Panc1 (cell line): ENCODE data around the gene THPO. TPM values are rescaled to one million over a fixed set of nuclear protein-coding genes. Genes with fewer than 3 reads are reported as not detected.

Experiments
- ATAC-seq: fragments of 200-7000 bp; cut with Tn5 transposase; 2 replicates; pipeline ENCODE4 v1.9.1; 2020; ENCODE audit warnings: mild to moderate bottlenecking, moderate library complexity
- BruUV-seq: library from RNA; stranded (reverse); fragments of 400-500 nt; replicated peaks from 2 replicates; lab custom pipeline; 2021; lab: Mats Ljungman, UMichigan
- CTCF ChIA-PET: fragments of 300-600 bp; sonication (Branson Sonifier 250); formaldehyde crosslinking; loops from one replicate; lab custom pipeline; 2022; ENCODE audit warnings: antibody characterized with exemption; lab: Charles Lee
- POLR2A ChIA-PET: fragments of 300-600 bp; sonication (Branson Sonifier 250); formaldehyde crosslinking; loops from one replicate; lab custom pipeline; 2022; ENCODE audit warnings: antibody characterized with exemption; lab: Charles Lee
- DNase-seq: peaks from one replicate; pipeline ENCODE4 v3.0.0-alpha.2; 2010; ENCODE audit warnings: low read depth, low spot score
- H3K27ac ChIP-seq: 2 replicates; pipeline ENCODE4 v1.5.1; 2011; ENCODE audit warnings: mild to moderate bottlenecking, low read length, inconsistent platforms
- H3K27me3 ChIP-seq: fragments of 200-500 bp; sonication (Bioruptor generic); 2 replicates; pipeline ENCODE4 v1.6.0; 2014; ENCODE audit warnings: low read length, inconsistent platforms; ENCODE audit not compliant: control insufficient read depth, insufficient read depth
- H3K36me3 ChIP-seq: fragments of 200-500 bp; sonication (Bioruptor generic); 2 replicates; pipeline ENCODE4 v1.5.1; 2014; ENCODE audit warnings: inconsistent platforms, mild to moderate bottlenecking, low read length, moderate library complexity; ENCODE audit not compliant: control insufficient read depth, insufficient read depth
- H3K4me1 ChIP-seq: 2 replicates; pipeline ENCODE4 v1.5.1; 2011; ENCODE audit warnings: inconsistent platforms, mild to moderate bottlenecking, low read length, moderate library complexity; ENCODE audit not compliant: control insufficient read depth, insufficient read depth
- H3K4me3 ChIP-seq, 2 experiments: 2 replicates each; pipeline ENCODE4 v1.5.1; 2011 to 2012; ENCODE audit warnings: low read depth in 2 of 2, low read length in 2 of 2, mild to moderate bottlenecking in 2 of 2, inconsistent platforms in 1 of 2, moderate library complexity in 1 of 2
- H3K9me3 ChIP-seq: fragments of 200-500 bp; sonication (Bioruptor generic); 2 replicates; pipeline ENCODE4 v1.5.1; 2014; ENCODE audit warnings: low read depth, mild to moderate bottlenecking, inconsistent platforms, low read length, moderate library complexity; ENCODE audit not compliant: control insufficient read depth, insufficient read depth
- CTCF ChIP-seq: fragments of 450-650 bp; IDR thresholded peaks from 2 replicates; pipeline ENCODE4 v1.5.1; 2017; ENCODE audit warnings: mild to moderate bottlenecking
- POLR2AphosphoS5 ChIP-seq: IDR thresholded peaks from 2 replicates; pipeline ENCODE4 v1.6.1; 2012; ENCODE audit warnings: mild to moderate bottlenecking, low read depth, low read length, moderate library complexity
- REST ChIP-seq, 2 experiments: IDR thresholded peaks; 2 replicates each; pipeline ENCODE4 v1.6.1; 2011 to 2012; ENCODE audit warnings: low read depth in 2 of 2, control low read depth in 1 of 2, low read length in 1 of 2, mild to moderate bottlenecking in 1 of 2, moderate library complexity in 1 of 2; ENCODE audit not compliant: insufficient read depth in 1 of 2
- SIN3A ChIP-seq: IDR thresholded peaks from 2 replicates; pipeline ENCODE4 v1.6.1; 2012; ENCODE audit warnings: low read depth, mild to moderate bottlenecking, low read length, moderate library complexity, borderline replicate concordance; ENCODE audit not compliant: insufficient read depth
- TCF7L2 ChIP-seq: IDR thresholded peaks from 2 replicates; pipeline ENCODE4 v1.6.1; 2011; ENCODE audit warnings: mild to moderate bottlenecking, low read depth, low read length, inconsistent platforms
- in situ Hi-C: cut with HindIII; loops from 2 replicates; pipeline ENCODE4 v1.10.0; 2016; ENCODE audit warnings: low sequenced_read_pairs, low pct_unique_long_range_greater_than_20kb
- intact Hi-C: fragments of 100-400 bp; cut with micrococcal nuclease; formaldehyde crosslinking; loops from one replicate; pipeline ENCODE4 v1.10.0; 2022; ENCODE audit not compliant: unreplicated experiment
- total RNA-seq: library from RNA; stranded (reverse); gene quantifications from one replicate; pipeline ENCODE4 v1.2.1, GENCODE V29; 2021; ENCODE audit not compliant: unreplicated experiment

Gene THPO
- total RNA-seq, 1 experiment from 2014 or later: not detected

GRCh38 chr3:184337399-184337714 is 40.6 kb downstream of the THPO start, which contains the start of gene FAM131A:
TSS of gene FAM131A (plus strand) at chr3:184337600. CDS start at chr3:184337631, 31 bp downstream.
- no peak for ATAC-seq

More at GRCh38 chr3:184337399-184337714, 40.6 kb downstream of the THPO start, which contains the start of gene FAM131A:
- H3K27me3 ChIP-seq: no peaks in the 10 kb centered on the region
- H3K27ac ChIP-seq: peak within 1 kb of the TSS; percentile 92
- CTCF ChIA-PET: interaction anchor here (0.9 kb wide), 1 partner anchor 17 kb away, joined by 3 read pairs; no protein-coding TSS in a partner anchor
- H3K9me3 ChIP-seq: no peaks in the 10 kb centered on the region
- no TSS peak for BruUV-seq
- TF ChIP-seq CTCF: no peak
- TF ChIP-seq SIN3A: no peak
- no peak for TF ChIP-seq REST (IDR thresholded peaks at IDR 0.05; ENCODE audit: insufficient read depth in 1 of 2, low read depth in 2 of 2, low read length in 1 of 2)
- no peak for TF ChIP-seq POLR2AphosphoS5
- no peak for TF ChIP-seq TCF7L2
- POLR2A ChIA-PET: interaction anchor here (0.6 kb wide), 1 partner anchor 129 kb away, joined by 4 read pairs; no protein-coding TSS in a partner anchor
- intact Hi-C loops (no loop called here), in situ Hi-C loops (no loop called here)
- H3K4me3 ChIP-seq: peak within 1 kb of the TSS; percentile 53 to 80
- no peak for DNase-seq
- peaks cover 43% of the 10 kb centered on the region for H3K4me1 ChIP-seq
- 0 out of 2 replicates have a peak, but pooled peaks cover 2% of the 10 kb centered on the region for H3K36me3 ChIP-seq
